SU-DHL-6 (cell line): ENCODE results near the gene ZG16.

ENCODE experiments used
- H2AFZ ChIP-seq: fragments of 200-600 bp; sonication (generic); 2 replicates; pipeline ENCODE4 v1.6.1; 2014; ENCODE audit warnings: low read depth, mild to moderate bottlenecking, moderate library complexity, mixed read lengths, antibody characterized with exemption, low read length; ENCODE audit not compliant: severe bottlenecking
- H3F3A ChIP-seq: fragments of 200-600 bp; shearing (Covaris generic); 2 replicates; pipeline ENCODE4 v1.6.0; 2016; ENCODE audit warnings: antibody characterized with exemption, mild to moderate bottlenecking; ENCODE audit not compliant: insufficient read depth
- H3K27ac ChIP-seq: fragments of 200-600 bp; sonication (generic); 2 replicates; pipeline ENCODE4 v1.5.1; 2016; ENCODE audit warnings: low read depth, mild to moderate bottlenecking, low read length, moderate library complexity, mixed read lengths
- H3K27me3 ChIP-seq: fragments of 200-600 bp; sonication (generic), shearing (Covaris generic); 2 replicates; pipeline ENCODE4 v1.6.0; 2014; ENCODE audit warnings: mild to moderate bottlenecking, low read length
- H3K36me3 ChIP-seq: fragments of 200-600 bp; sonication (generic); 2 replicates; pipeline ENCODE4 v1.6.1; 2014; ENCODE audit warnings: mild to moderate bottlenecking, low read length, mixed read lengths
- H3K4me2 ChIP-seq: fragments of 300-600, 200-600 bp; shearing (Covaris generic), sonication (generic); 2 replicates; pipeline ENCODE4 v1.6.0; 2014; ENCODE audit warnings: low read length, low read depth, mild to moderate bottlenecking; ENCODE audit not compliant: poor library complexity, severe bottlenecking
- H3K4me3 ChIP-seq: fragments of 200-600 bp; sonication (generic); 2 replicates; pipeline ENCODE4 v1.5.1; 2014; ENCODE audit warnings: antibody characterized with exemption, low read length, mild to moderate bottlenecking, mixed read lengths; ENCODE audit not compliant: insufficient read depth, poor library complexity, severe bottlenecking
- H3K79me2 ChIP-seq: fragments of 200-600 bp; sonication (generic); 2 replicates; pipeline ENCODE4 v1.6.1; 2014; ENCODE audit warnings: mild to moderate bottlenecking, low read length, moderate library complexity; ENCODE audit not compliant: insufficient read depth
- H3K9ac ChIP-seq: fragments of 200-600 bp; sonication (generic); 2 replicates; pipeline ENCODE4 v1.7.0; 2014; ENCODE audit warnings: mild to moderate bottlenecking, low read length
- H3K9me2 ChIP-seq: fragments of 200-600 bp; sonication (generic); replicated peaks from 2 replicates; pipeline ENCODE4 v1.6.1; 2014; ENCODE audit warnings: low read length; ENCODE audit not compliant: insufficient read depth
- H3K9me3 ChIP-seq: fragments of 200-600 bp; sonication (generic); 2 replicates; pipeline ENCODE4 v1.6.1; 2014; ENCODE audit warnings: low read length, mixed read lengths; ENCODE audit not compliant: insufficient read depth
- H4K20me1 ChIP-seq: fragments of 200-600 bp; sonication (generic); 2 replicates; pipeline ENCODE4 v1.6.1; 2014; ENCODE audit warnings: low read depth, mild to moderate bottlenecking, antibody characterized with exemption, low read length, moderate library complexity, mixed read lengths
- EZH2phosphoT487 ChIP-seq: fragments of 200-600 bp; sonication (generic), shearing (Covaris generic); conservative IDR thresholded peaks from 2 replicates; pipeline ENCODE4 v1.6.1; 2018; ENCODE audit warnings: mild to moderate bottlenecking, antibody characterized with exemption, low read length, moderate library complexity, mixed read lengths
- TF ChIP-seq, protein P1 (sequence below): fragments of 200-600 bp; sonication (generic); IDR thresholded peaks from one replicate; pipeline ENCODE4 v1.5.1; 2017; ENCODE audit warnings: antibody characterized with exemption, mild to moderate bottlenecking, low read length, moderate library complexity; ENCODE audit not compliant: insufficient read depth, poor library complexity, severe bottlenecking

Gene ZG16

DNA sequence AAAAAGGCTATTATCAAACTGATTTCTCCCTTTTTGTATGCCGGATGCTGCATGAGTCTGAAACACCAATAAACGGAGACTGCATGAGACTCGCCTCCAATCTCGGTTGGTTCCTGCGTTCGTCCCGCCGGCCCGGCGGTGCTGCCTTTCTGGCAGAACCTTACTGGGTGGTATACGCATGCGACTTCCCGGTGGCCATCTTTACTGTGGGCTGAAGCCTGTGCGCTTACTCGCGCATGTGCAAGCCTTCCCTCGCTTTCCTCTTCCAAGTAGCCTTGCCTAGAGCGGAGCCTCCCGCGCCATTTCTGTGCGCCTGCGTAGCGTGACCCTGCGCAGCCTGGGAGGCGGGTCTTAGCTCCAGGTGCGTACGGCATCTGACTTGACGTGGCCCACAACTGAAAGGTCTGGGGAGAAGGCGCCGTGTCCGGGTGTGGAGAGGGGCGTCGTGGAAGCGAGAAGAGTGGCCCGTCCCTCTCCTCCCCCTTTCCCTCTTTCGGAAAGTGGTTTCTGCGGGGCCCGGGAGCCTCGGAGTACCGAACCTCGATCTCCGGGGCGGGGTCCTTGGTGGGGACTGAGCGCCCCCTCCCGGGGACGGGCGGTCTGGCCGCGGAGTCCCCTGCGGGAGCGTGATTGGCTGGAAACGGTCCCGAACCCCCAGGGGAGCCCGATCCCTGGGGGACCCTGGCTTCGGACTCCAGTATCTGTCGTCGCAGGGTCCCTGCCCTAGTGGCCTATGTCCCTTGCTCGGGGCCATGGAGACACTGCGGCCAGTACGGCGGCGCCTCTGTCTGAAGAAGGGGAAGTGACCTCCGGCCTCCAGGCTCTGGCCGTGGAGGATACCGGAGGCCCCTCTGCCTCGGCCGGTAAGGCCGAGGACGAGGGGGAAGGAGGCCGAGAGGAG, 38.0 kb downstream of the ZG16 start, which contains the start of gene PAGR1:
Gene PAGR1 (plus strand): TSS at position 360 of the 901 bp plus-strand sequence. CDS start 374 bp downstream, at position 734.
- Histone ChIP-seq H3K9ac (peak within 1 kb of the TSS; percentile 91), H3K27me3 (no peaks in the 10 kb centered on the region), H3K4me2 (peak within 1 kb of the TSS; percentile 69), H3K27ac (peak within 1 kb of the TSS; percentile 64), H4K20me1 (no peaks in the 10 kb centered on the region), H3K9me2 (no peaks in the 10 kb centered on the region), H3K36me3 (0 out of 2 replicates have a peak, but pooled peaks cover 2% of the 10 kb centered on the region), H2AFZ (peak within 1 kb of the TSS; percentile 68), H3K9me3 (no peaks in the 10 kb centered on the region), H3F3A (peaks cover 8% of the 10 kb centered on the region), H3K4me3 (peak within 1 kb of the TSS; percentile 74), H3K79me2 (peaks cover 21% of the 10 kb centered on the region)
- no peak for TF ChIP-seq EZH2phosphoT487
- TF ChIP-seq, protein P1, sequence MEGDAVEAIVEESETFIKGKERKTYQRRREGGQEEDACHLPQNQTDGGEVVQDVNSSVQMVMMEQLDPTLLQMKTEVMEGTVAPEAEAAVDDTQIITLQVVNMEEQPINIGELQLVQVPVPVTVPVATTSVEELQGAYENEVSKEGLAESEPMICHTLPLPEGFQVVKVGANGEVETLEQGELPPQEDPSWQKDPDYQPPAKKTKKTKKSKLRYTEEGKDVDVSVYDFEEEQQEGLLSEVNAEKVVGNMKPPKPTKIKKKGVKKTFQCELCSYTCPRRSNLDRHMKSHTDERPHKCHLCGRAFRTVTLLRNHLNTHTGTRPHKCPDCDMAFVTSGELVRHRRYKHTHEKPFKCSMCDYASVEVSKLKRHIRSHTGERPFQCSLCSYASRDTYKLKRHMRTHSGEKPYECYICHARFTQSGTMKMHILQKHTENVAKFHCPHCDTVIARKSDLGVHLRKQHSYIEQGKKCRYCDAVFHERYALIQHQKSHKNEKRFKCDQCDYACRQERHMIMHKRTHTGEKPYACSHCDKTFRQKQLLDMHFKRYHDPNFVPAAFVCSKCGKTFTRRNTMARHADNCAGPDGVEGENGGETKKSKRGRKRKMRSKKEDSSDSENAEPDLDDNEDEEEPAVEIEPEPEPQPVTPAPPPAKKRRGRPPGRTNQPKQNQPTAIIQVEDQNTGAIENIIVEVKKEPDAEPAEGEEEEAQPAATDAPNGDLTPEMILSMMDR: peak; percentile 91

DNA sequence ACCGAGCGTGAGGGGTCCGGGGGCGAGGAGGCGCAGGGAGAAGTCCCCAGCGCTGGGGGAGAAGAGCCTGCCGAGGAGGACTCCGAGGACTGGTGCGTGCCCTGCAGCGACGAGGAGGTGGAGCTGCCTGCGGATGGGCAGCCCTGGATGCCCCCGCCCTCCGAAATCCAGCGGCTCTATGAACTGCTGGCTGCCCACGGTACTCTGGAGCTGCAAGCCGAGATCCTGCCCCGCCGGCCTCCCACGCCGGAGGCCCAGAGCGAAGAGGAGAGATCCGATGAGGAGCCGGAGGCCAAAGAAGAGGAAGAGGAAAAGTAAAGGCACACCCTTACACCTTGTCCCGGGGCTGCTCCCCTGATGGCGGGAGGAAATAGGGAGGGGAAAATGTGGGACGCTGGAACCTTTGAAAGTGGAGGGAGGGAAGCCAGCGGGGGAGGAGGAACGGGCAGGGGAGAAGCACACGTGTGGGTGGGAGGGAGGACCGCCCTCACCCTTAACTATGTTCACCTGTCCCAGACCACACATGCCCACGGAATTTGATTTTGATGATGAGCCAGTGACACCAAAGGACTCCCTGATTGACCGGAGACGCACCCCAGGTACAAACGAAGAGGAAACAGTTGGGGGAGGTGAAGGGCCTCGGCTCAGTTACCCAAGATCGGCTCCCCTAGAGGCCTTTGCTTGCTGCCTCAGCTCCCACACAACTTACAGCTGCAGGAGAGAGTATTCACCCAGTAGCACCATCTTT, 38.8 kb downstream of the ZG16 start:
- H3K9me3 ChIP-seq: no peaks in the 10 kb centered on the region
- H3F3A ChIP-seq: peaks cover 5% of the 10 kb centered on the region
- H3K36me3 ChIP-seq: 0 out of 2 replicates have a peak, but pooled peaks cover 2% of the 10 kb centered on the region
- H3K4me2 ChIP-seq: peak overlapping the region; percentile 69
- peaks cover 21% of the 10 kb centered on the region for H3K79me2 ChIP-seq
- peak overlapping the region; percentile 74 for H3K4me3 ChIP-seq
- no peaks in the 10 kb centered on the region for H4K20me1 ChIP-seq
- no peaks in the 10 kb centered on the region for H3K9me2 ChIP-seq
- H2AFZ ChIP-seq: peak overlapping the region; percentile 21
- TF ChIP-seq EZH2phosphoT487: no peak
- TF ChIP-seq, protein P1: no peak
- peak overlapping the region; percentile 64 for H3K27ac ChIP-seq
- H3K9ac ChIP-seq: peak overlapping the region; percentile 91
- H3K27me3 ChIP-seq: no peaks in the 10 kb centered on the region

DNA sequence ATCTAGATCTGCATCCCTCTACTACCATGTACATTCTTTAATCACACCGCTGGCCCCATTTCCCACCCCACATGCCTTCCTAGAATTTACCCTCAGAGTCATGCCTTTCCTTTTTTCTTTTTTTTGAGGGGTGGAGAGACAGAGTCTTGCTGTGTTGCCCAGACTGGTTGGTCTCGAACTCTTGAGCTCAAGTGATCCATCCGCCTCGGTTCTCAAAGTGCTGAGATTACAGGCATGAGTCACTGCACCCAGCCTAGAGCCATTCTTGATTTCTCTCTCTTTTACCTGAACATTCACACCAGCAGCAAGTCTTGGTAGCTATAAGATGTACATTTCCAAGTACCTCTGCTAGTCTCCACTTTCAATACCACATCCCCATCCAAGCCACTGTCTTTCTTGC, 40.0 kb downstream of the ZG16 start:
- H3F3A ChIP-seq: peaks cover 5% of the 10 kb centered on the region
- no peaks in the 10 kb centered on the region for H3K9me2 ChIP-seq
- H3K4me2 ChIP-seq: peak overlapping the region; percentile 12
- no peaks in the 10 kb centered on the region for H4K20me1 ChIP-seq
- peaks cover 21% of the 10 kb centered on the region for H3K79me2 ChIP-seq
- H3K9me3 ChIP-seq: no peaks in the 10 kb centered on the region
- H3K36me3 ChIP-seq: 0 out of 2 replicates have a peak, but pooled peaks cover 2% of the 10 kb centered on the region
- no peaks in the 10 kb centered on the region for H3K27me3 ChIP-seq
- H2AFZ ChIP-seq: no peak overlapping the region
- H3K9ac ChIP-seq: no peak overlapping the region
- H3K4me3 ChIP-seq: no peak overlapping the region
- TF ChIP-seq EZH2phosphoT487: no peak
- no peak overlapping the region for H3K27ac ChIP-seq
